GM15510 (cell line): Measurements from ENCODE around the gene CS.

Experiments used
- POLR2A ChIP-seq: IDR thresholded peaks from 3 replicates; pipeline ENCODE4 v1.6.1; 2011; ENCODE audit warnings: borderline replicate concordance; ENCODE audit not compliant: insufficient read length; ENCODE audit errors: extremely low read depth

CS gene

GRCh38 chr12:56299853-56300643 lies at the start of gene CS:
CS (minus strand) TSS chr12:56300330; CDS start chr12:56300201, 129 bp downstream.
- peak; percentile 64 for TF ChIP-seq POLR2A

- TF ChIP-seq POLR2A = no peak
Observed at GRCh38 chr12:56348776-56349175, 48.6 kb upstream of the CS start.

- TF ChIP-seq POLR2A = no peak
Observed at GRCh38 chr12:56346675-56347074, 46.5 kb upstream of the CS start.

GRCh38 chr12:56341616-56342015 lies 41.5 kb upstream of the CS start:
- TF ChIP-seq POLR2A = no peak

GRCh38 chr12:56339158-56339422 lies 39.0 kb upstream of the CS start:
- no peak for TF ChIP-seq POLR2A

GRCh38 chr12:56338308-56339157 lies 38.4 kb upstream of the CS start, which contains the start of gene IL23A:
IL23A (plus strand) TSS chr12:56338884; CDS start chr12:56339045, 161 bp downstream.
- TF ChIP-seq POLR2A = no peak

- TF ChIP-seq POLR2A = no peak
Observed at GRCh38 chr12:56337753-56338251, 37.7 kb upstream of the CS start.

GRCh38 chr12:56336361-56337167 lies 36.4 kb upstream of the CS start:
- TF ChIP-seq POLR2A = no peak

- TF ChIP-seq POLR2A = no peak
Observed at GRCh38 chr12:56334490-56334793, 34.3 kb upstream of the CS start.

- peak; percentile 75 for TF ChIP-seq POLR2A
Observed at GRCh38 chr12:56333679-56334489, 33.8 kb upstream of the CS start, which contains the start of gene PAN2. PAN2 (minus strand) TSS chr12:56334000; CDS start chr12:56333094, 906 bp downstream.

GRCh38 chr12:56333197-56333678 lies 33.1 kb upstream of the CS start:
- no peak for TF ChIP-seq POLR2A

GRCh38 chr12:56332512-56333196 lies 32.5 kb upstream of the CS start:
- no peak for TF ChIP-seq POLR2A

GRCh38 chr12:56330936-56331490 lies 30.9 kb upstream of the CS start:
- TF ChIP-seq POLR2A = no peak
